IMR-90 (cell line): ENCODE data around the gene CDC42BPG. TPM values are rescaled to one million over a fixed set of nuclear protein-coding genes. Genes with fewer than 3 reads are reported as not detected.

Experiments used
- ATAC-seq: fragments of 200-7000 bp; cut with Tn5 transposase; 2 replicates; pipeline ENCODE4 v1.9.1; 2020; ENCODE audit warnings: low read depth, mild to moderate bottlenecking, moderate library complexity
- BruUV-seq: library from RNA; stranded (reverse); fragments of 400-500 nt; replicated peaks from 2 replicates; lab custom pipeline; 2021; lab: Mats Ljungman, UMichigan
- CTCF ChIA-PET: fragments of 300-600 bp; formaldehyde crosslinking; extraction: SDS; loops from one replicate; lab custom pipeline; 2021; ENCODE audit warnings: antibody characterized with exemption; lab: Yijun Ruan, JAX
- POLR2A ChIA-PET: fragments of 300-600 bp; sonication (Branson Sonifier 250); formaldehyde crosslinking; loops from one replicate; lab custom pipeline; 2022; ENCODE audit warnings: antibody characterized with exemption; ENCODE audit not compliant: unreplicated experiment; lab: Charles Lee
- DNase-seq: peaks from one replicate; pipeline ENCODE4 v3.0.0; 2013
- H2AFZ ChIP-seq: replicated peaks from 2 replicates; pipeline ENCODE3; 2013; ENCODE audit warnings: low read length, mild to moderate bottlenecking; ENCODE audit not compliant: poor library complexity
- H2AK5ac ChIP-seq: 2 replicates; pipeline ENCODE4 v1.6.1; 2013; ENCODE audit warnings: low read depth, low read length, inconsistent platforms
- H2AK9ac ChIP-seq: replicated peaks from 2 replicates; pipeline ENCODE3; 2013; ENCODE audit warnings: mild to moderate bottlenecking, low read depth, low read length, moderate library complexity; ENCODE audit not compliant: poor library complexity
- H2BK120ac ChIP-seq: 2 replicates; pipeline ENCODE4 v1.6.1; 2013; ENCODE audit warnings: low read depth, low read length, inconsistent platforms
- H2BK15ac ChIP-seq: 3 replicates; pipeline ENCODE4 v1.6.1; 2013; ENCODE audit warnings: low read depth, low read length, inconsistent platforms
- H2BK20ac ChIP-seq: 2 replicates; pipeline ENCODE4 v1.6.1; 2013; ENCODE audit warnings: low read depth, mild to moderate bottlenecking, inconsistent platforms, low read length, moderate library complexity
- H2BK5ac ChIP-seq: 2 replicates; pipeline ENCODE4 v1.6.1; 2013; ENCODE audit warnings: mild to moderate bottlenecking, low read depth, low read length, inconsistent platforms; ENCODE audit not compliant: poor library complexity, severe bottlenecking
- H3K14ac ChIP-seq: replicated peaks from 2 replicates; pipeline ENCODE4 v1.6.1; 2013; ENCODE audit warnings: low read depth, low read length, inconsistent platforms
- H3K18ac ChIP-seq: 2 replicates; pipeline ENCODE4 v1.6.1; 2013; ENCODE audit warnings: low read depth, low read length, control low read depth
- H3K23ac ChIP-seq: 2 replicates; pipeline ENCODE4 v1.6.1; 2013; ENCODE audit warnings: low read depth, low read length, inconsistent platforms
- H3K27ac ChIP-seq: 2 replicates; pipeline ENCODE4 v1.5.1; 2013; ENCODE audit warnings: mild to moderate bottlenecking, control low read depth, low read length; ENCODE audit not compliant: insufficient read depth
- H3K27me3 ChIP-seq: 2 replicates; pipeline ENCODE4 v1.6.1; 2013; ENCODE audit warnings: low read length; ENCODE audit not compliant: control insufficient read depth, insufficient read depth
- H3K36me3 ChIP-seq: 2 replicates; pipeline ENCODE4 v1.6.1; 2013; ENCODE audit warnings: low read length, mixed read lengths; ENCODE audit not compliant: control insufficient read depth, insufficient read depth
- H3K4ac ChIP-seq: 2 replicates; pipeline ENCODE4 v1.6.1; 2013; ENCODE audit warnings: low read depth, low read length, inconsistent platforms
- H3K4me1 ChIP-seq: 2 replicates; pipeline ENCODE4 v1.6.1; 2013; ENCODE audit warnings: low read length, mixed read lengths; ENCODE audit not compliant: control insufficient read depth, insufficient read depth
- H3K4me2 ChIP-seq: 2 replicates; pipeline ENCODE4 v1.6.1; 2013; ENCODE audit warnings: low read depth, mild to moderate bottlenecking, control low read depth, low read length, moderate library complexity
- H3K4me3 ChIP-seq: 2 replicates; pipeline ENCODE4 v1.5.1; 2013; ENCODE audit warnings: low read depth, mild to moderate bottlenecking, control low read depth, low read length, moderate library complexity; ENCODE audit not compliant: insufficient read depth
- H3K56ac ChIP-seq: 2 replicates; pipeline ENCODE4 v1.6.1; 2013; ENCODE audit warnings: low read length, inconsistent platforms; ENCODE audit not compliant: insufficient read depth; ENCODE audit errors: extremely low read depth
- H3K79me1 ChIP-seq, 2 experiments: 2 replicates each; pipeline ENCODE4 v1.6.1; 2013; ENCODE audit warnings: low read length in 2 of 2, inconsistent platforms in 1 of 2, low read depth in 1 of 2
- H3K9ac ChIP-seq: 2 replicates; pipeline ENCODE4 v1.6.1; 2013; ENCODE audit warnings: low read depth, low read length, control low read depth
- H3K9me1 ChIP-seq: 2 replicates; pipeline ENCODE4 v1.6.1; 2013; ENCODE audit warnings: low read length, inconsistent platforms; ENCODE audit not compliant: insufficient read depth
- H3K9me3 ChIP-seq: 2 replicates; pipeline ENCODE4 v1.6.1; 2013; ENCODE audit warnings: low read length; ENCODE audit not compliant: control insufficient read depth, insufficient read depth
- H4K20me1 ChIP-seq: 2 replicates; pipeline ENCODE4 v1.6.1; 2013; ENCODE audit warnings: low read length, inconsistent platforms; ENCODE audit not compliant: insufficient read depth
- H4K5ac ChIP-seq: 2 replicates; pipeline ENCODE4 v1.6.1; 2013; ENCODE audit warnings: mild to moderate bottlenecking, low read depth, low read length, control low read depth
- H4K8ac ChIP-seq, 2 experiments: 2 replicates each; pipeline ENCODE4 v1.6.1; 2013; ENCODE audit warnings: low read depth in 2 of 2, low read length in 2 of 2, control low read depth in 1 of 2, inconsistent platforms in 1 of 2
- H4K91ac ChIP-seq: 2 replicates; pipeline ENCODE4 v1.6.1; 2013; ENCODE audit warnings: low read depth, low read length, inconsistent platforms; ENCODE audit not compliant: insufficient read depth
- CEBPB ChIP-seq: IDR thresholded peaks from 2 replicates; pipeline ENCODE4 v1.6.1; 2012; ENCODE audit warnings: low read depth, low read length, improper control_type of control experiment
- CTCF ChIP-seq: conservative IDR thresholded peaks from 2 replicates; pipeline ENCODE4 v1.5.1; 2012; ENCODE audit warnings: mild to moderate bottlenecking, low read depth, low read length, improper control_type of control experiment
- ELK1 ChIP-seq: fragments of 150-350 bp; IDR thresholded peaks from 2 replicates; pipeline ENCODE4 v1.6.1; 2016; ENCODE audit warnings: low read depth, mild to moderate bottlenecking, low read length, moderate library complexity, borderline replicate concordance
- FOS ChIP-seq: fragments of 150-350 bp; IDR thresholded peaks from 2 replicates; pipeline ENCODE4 v1.6.1; 2016; ENCODE audit warnings: low read depth, low read length
- MAFK ChIP-seq: IDR thresholded peaks from 2 replicates; pipeline ENCODE4 v1.6.1; 2012; ENCODE audit warnings: low read depth, low read length, improper control_type of control experiment
- MAZ ChIP-seq: IDR thresholded peaks from 2 replicates; pipeline ENCODE4 v1.6.1; 2012; ENCODE audit warnings: low read depth, mild to moderate bottlenecking, low read length, improper control_type of control experiment, moderate library complexity, borderline replicate concordance
- MXI1 ChIP-seq: IDR thresholded peaks from 2 replicates; pipeline ENCODE4 v1.6.1; 2012; ENCODE audit warnings: low read depth, mild to moderate bottlenecking, low read length, moderate library complexity, borderline replicate concordance
- NFE2L2 ChIP-seq: fragments of 150-350 bp; IDR thresholded peaks from 2 replicates; pipeline ENCODE4 v1.6.1; 2016; ENCODE audit warnings: low read depth, mild to moderate bottlenecking, low read length
- POLR2A ChIP-seq: IDR thresholded peaks from 2 replicates; pipeline ENCODE4 v1.6.1; 2012; ENCODE audit warnings: mild to moderate bottlenecking, low read depth, low read length
- RAD21 ChIP-seq: IDR thresholded peaks from 2 replicates; pipeline ENCODE4 v1.6.1; 2012; ENCODE audit warnings: low read length, improper control_type of control experiment
- RFX5 ChIP-seq: IDR thresholded peaks from 2 replicates; pipeline ENCODE4 v1.8.0; 2012; ENCODE audit warnings: low read depth, mild to moderate bottlenecking, low read length, moderate library complexity
- SMC3 ChIP-seq: fragments of 150-350 bp; IDR thresholded peaks from 2 replicates; pipeline ENCODE4 v1.6.1; 2016; ENCODE audit warnings: low read depth, mild to moderate bottlenecking, antibody characterized with exemption, low read length, moderate library complexity
- WGBS, 2 experiments: methylation state at CpG; one replicate each; pipeline versions ENCODE4 v1.1.5 to v1.1.7; 2013; ENCODE audit warnings: missing lambda C conversion rate in 2 of 2; ENCODE audit not compliant: insufficient read length in 1 of 2; ENCODE audit errors: extremely low coverage in 2 of 2; 5-methylcytosine and 5-hydroxymethylcytosine counted together
- dilution Hi-C: fragments of 300-500 bp; cut with HindIII; formaldehyde crosslinking; loops from one replicate; pipeline ENCODE4 v1.14.3; 2018; ENCODE audit warnings: low sequenced_read_pairs; ENCODE audit not compliant: unreplicated experiment
- in situ Hi-C: fragments of 300-500 bp; cut with MboI; formaldehyde crosslinking; loops from 3 replicates; pipeline ENCODE4 v1.14.3; 2019; ENCODE audit warnings: low sequenced_read_pairs, inconsistent platforms, mixed read lengths
- intact Hi-C: fragments of 100-400 bp; cut with micrococcal nuclease; formaldehyde crosslinking; loops from 2 replicates; pipeline ENCODE4 v1.10.0; 2022
- polyA plus RNA-seq, 3 experiments: library from polyadenylated mRNA; depleted of rRNA; stranded (reverse); fragments of >200 nt; gene quantifications; 2 replicates each; pipeline ENCODE4 v1.2.3, GENCODE V29; 2012; ENCODE audit warnings: low replicate concordance in 1 of 3
- total RNA-seq: library from RNA; depleted of rRNA; stranded (reverse); fragments of >200 nt; gene quantifications from 2 replicates; pipeline ENCODE4 v1.2.3, GENCODE V29; 2012

CDC42BPG gene
- total and polyA plus RNA-seq, 2 of the 4 experiments (the other 2 are of a cell fraction): under 0.01 to 0.12 TPM

GRCh38 chr11:64864473-64865285 is 20.2 kb upstream of the CDC42BPG start:
- peak overlapping the region; percentile 97 for H3K27ac ChIP-seq
- H4K8ac ChIP-seq: peak overlapping the region; percentile 94 to 99
- peaks cover 45% of the 10 kb centered on the region for H3K4me1 ChIP-seq
- TF ChIP-seq CEBPB: no peak
- TF ChIP-seq MAFK: peak; percentile 84
- no peak; the same call in 1 of the 2 replicates for TF ChIP-seq NFE2L2
- TF ChIP-seq RFX5: no peak
- no peak for TF ChIP-seq CTCF
- TF ChIP-seq FOS: peak; percentile 68
- TF ChIP-seq MXI1: no peak
- peak; percentile 59; the same call in 1 of the 2 replicates for TF ChIP-seq MAZ
- no peak; the same call in 1 of the 2 replicates for TF ChIP-seq SMC3
- no peak for TF ChIP-seq ELK1
- TF ChIP-seq POLR2A: no peak
- peak; percentile 10; the same call in 1 of the 2 replicates for TF ChIP-seq RAD21
- peak overlapping the region; percentile 97 for H3K4ac ChIP-seq
- peak overlapping the region; percentile 99 for H2AK5ac ChIP-seq
- H3K9me1 ChIP-seq: peaks cover 38% of the 10 kb centered on the region
- H3K18ac ChIP-seq: peak overlapping the region; percentile 89
- 57% methylated on average over 7 of the region's 18 CpGs; no CpG with 5 or more reads in 1 of the 2 experiments for WGBS, 2 experiments
- peak; percentile 73 for ATAC-seq
- dilution Hi-C loops (no loop called here), in situ Hi-C loops (no loop called here), intact Hi-C loops (loop anchor here (2.0 kb wide), 1 partner anchor 14 kb away; the partner anchor contains the start of gene EHD1)
- peak overlapping the region; percentile 91 for H3K56ac ChIP-seq
- ChIA-PET POLR2A (no interaction called here), CTCF (interaction anchor here (0.8 kb wide), 1 partner anchor 12 kb away, joined by 3 read pairs; no protein-coding TSS in a partner anchor)
- no TSS peak for BruUV-seq
- H3K23ac ChIP-seq: peak overlapping the region; percentile 96
- DNase-seq: peak; percentile 97
- H3K79me1 ChIP-seq: peaks cover 11 to 79% of the 10 kb centered on the region in 2 experiments; a peak in 3 of 4 replicates
- peak overlapping the region; percentile 92 for H2BK5ac ChIP-seq
- no peaks in the 10 kb centered on the region for H3K27me3 ChIP-seq
- H4K91ac ChIP-seq: peak overlapping the region; percentile 96
- peak overlapping the region; percentile 52 for H3K4me2 ChIP-seq
- H2BK120ac ChIP-seq: peak overlapping the region; percentile 96
- peaks cover 66% of the 10 kb centered on the region for H4K20me1 ChIP-seq
- H2AK9ac ChIP-seq: peak overlapping the region; percentile 96
- peak overlapping the region; percentile 69 for H3K9ac ChIP-seq
- H3K36me3 ChIP-seq: peaks cover 8% of the 10 kb centered on the region
- H4K5ac ChIP-seq: peak overlapping the region; percentile 72
- H2BK20ac ChIP-seq: peak overlapping the region; percentile 96
- no peaks in the 10 kb centered on the region for H3K9me3 ChIP-seq
- H3K14ac ChIP-seq: peak overlapping the region; percentile 98
- peak overlapping the region; percentile 46 for H2AFZ ChIP-seq
- peak overlapping the region; percentile 41; the same call in 2 of the 3 replicates for H2BK15ac ChIP-seq
- H3K4me3 ChIP-seq: no peak overlapping the region
